Endothelial cell (in vitro differentiated cells): ENCODE results near the gene PRR5. TPM values are rescaled to one million over a fixed set of nuclear protein-coding genes. Genes with fewer than 3 reads are reported as not detected.
"Not testable (repeated sequence)": the region's sequence is repeated elsewhere in the genome, so short reads cannot be mapped to it uniquely, and the experiment has no call there.

Experiments
- DNase-seq: peaks from one replicate; pipeline ENCODE4 v3.0.0; 2021; ENCODE audit warnings: low spot score
- H3K27ac Mint-ChIP-seq: one replicate; pipeline ENCODE4 v1.8.0; 2021; ENCODE audit warnings: mixed read lengths, inconsistent platforms; ENCODE audit not compliant: unreplicated experiment
- H3K27me3 Mint-ChIP-seq: one replicate; pipeline ENCODE4 v1.8.0; 2021; ENCODE audit warnings: mild to moderate bottlenecking, moderate library complexity, mixed read lengths, inconsistent platforms; ENCODE audit not compliant: unreplicated experiment
- H3K36me3 Mint-ChIP-seq: one replicate; pipeline ENCODE4 v1.8.0; 2021; ENCODE audit warnings: mild to moderate bottlenecking, low read depth, mixed read lengths, inconsistent platforms; ENCODE audit not compliant: unreplicated experiment
- H3K4me1 Mint-ChIP-seq: one replicate; pipeline ENCODE4 v1.8.0; 2021; ENCODE audit warnings: mild to moderate bottlenecking, mixed read lengths, inconsistent platforms; ENCODE audit not compliant: unreplicated experiment
- H3K4me3 Mint-ChIP-seq: one replicate; pipeline ENCODE4 v1.8.0; 2021; ENCODE audit warnings: mild to moderate bottlenecking, mixed read lengths, inconsistent platforms; ENCODE audit not compliant: unreplicated experiment
- H3K9me3 Mint-ChIP-seq: one replicate; pipeline ENCODE4 v1.8.0; 2021; ENCODE audit warnings: mixed read lengths, inconsistent platforms; ENCODE audit not compliant: unreplicated experiment
- CTCF ChIP-seq: fragments of 200-600 bp; sonication (generic); IDR thresholded peaks from one replicate; pipeline ENCODE4 v1.5.0; 2021; ENCODE audit warnings: antibody characterized with exemption; ENCODE audit not compliant: unreplicated experiment
- total RNA-seq: library from RNA; stranded (reverse); fragmentation: NEBNext Ultra II Directional; extraction: Animal tissue kit (Norgen Biotek cat#: 25700); gene quantifications from one replicate; pipeline ENCODE4 v1.2.1, GENCODE V29; 2021; ENCODE audit not compliant: unreplicated experiment

PRR5 gene
- total RNA-seq, 1 donor from 2014 or later: 40.5 TPM

GRCh38 chr22:44677353-44677840, 24.6 kb upstream of the PRR5 start:
- Mint-ChIP-seq H3K27me3 (peaks cover 10% of the 10 kb centered on the region), H3K36me3 (peaks cover 4% of the 10 kb centered on the region), H3K4me1 (peaks cover 9% of the 10 kb centered on the region), H3K4me3 (no peak overlapping the region), H3K27ac (no peak overlapping the region), H3K9me3 (no peaks in the 10 kb centered on the region)
- no peak for DNase-seq
- no peak for TF ChIP-seq CTCF

GRCh38 chr22:44677871-44678555, 24.0 kb upstream of the PRR5 start:
- H3K4me3 Mint-ChIP-seq: no peak overlapping the region
- peaks cover 4% of the 10 kb centered on the region for H3K36me3 Mint-ChIP-seq
- H3K9me3 Mint-ChIP-seq: no peaks in the 10 kb centered on the region
- peaks cover 9% of the 10 kb centered on the region for H3K4me1 Mint-ChIP-seq
- no peak overlapping the region for H3K27ac Mint-ChIP-seq
- no peak for TF ChIP-seq CTCF
- DNase-seq: no peak
- H3K27me3 Mint-ChIP-seq: peaks cover 13% of the 10 kb centered on the region

GRCh38 chr22:44678556-44679305, 23.3 kb upstream of the PRR5 start:
- Mint-ChIP-seq H3K27ac (no peak overlapping the region), H3K4me1 (peaks cover 9% of the 10 kb centered on the region), H3K36me3 (peaks cover 4% of the 10 kb centered on the region), H3K27me3 (peaks cover 13% of the 10 kb centered on the region), H3K9me3 (no peaks in the 10 kb centered on the region), H3K4me3 (no peak overlapping the region)
- DNase-seq: no peak
- no peak for TF ChIP-seq CTCF

- H3K27ac Mint-ChIP-seq, DNase-seq, H3K4me3 Mint-ChIP-seq, H3K4me1 Mint-ChIP-seq, H3K36me3 Mint-ChIP-seq, H3K9me3 Mint-ChIP-seq: not testable (repeated sequence)
- H3K27me3 Mint-ChIP-seq: peaks cover 13% of the 10 kb centered on the region
Observed at GRCh38 chr22:44679306-44679647, 22.7 kb upstream of the PRR5 start.

GRCh38 chr22:44680058-44680457, 21.9 kb upstream of the PRR5 start:
- peaks cover 13% of the 10 kb centered on the region for H3K27me3 Mint-ChIP-seq
- no peak for DNase-seq
- no peak overlapping the region for H3K4me3 Mint-ChIP-seq
- no peaks in the 10 kb centered on the region for H3K9me3 Mint-ChIP-seq
- TF ChIP-seq CTCF: no peak
- H3K36me3 Mint-ChIP-seq: peaks cover 4% of the 10 kb centered on the region
- no peak overlapping the region for H3K27ac Mint-ChIP-seq
- H3K4me1 Mint-ChIP-seq: peaks cover 11% of the 10 kb centered on the region
